ENCODE results near the gene FAT1.

FAT1 gene

DNA sequence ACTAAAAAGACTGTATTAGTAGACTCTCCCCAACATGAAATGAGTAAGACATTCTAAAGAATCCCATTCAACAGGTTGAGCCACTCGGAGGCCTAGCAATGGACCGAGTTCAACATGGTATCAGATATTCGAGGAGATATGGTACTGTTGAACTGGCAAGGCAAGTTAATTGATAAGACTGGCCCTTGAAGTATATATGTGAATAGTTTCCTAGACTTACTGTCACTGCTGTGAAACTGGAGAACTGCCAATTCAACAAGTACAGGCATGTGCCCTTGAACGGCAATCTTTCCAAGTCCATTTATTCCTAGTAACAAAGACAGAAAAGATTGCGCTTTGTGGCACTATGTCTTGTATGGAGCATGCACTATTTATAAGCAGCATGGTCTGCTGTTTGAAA is 24.4 kb downstream of the FAT1 start:
- TF ChIP-seq, protein P1, sequence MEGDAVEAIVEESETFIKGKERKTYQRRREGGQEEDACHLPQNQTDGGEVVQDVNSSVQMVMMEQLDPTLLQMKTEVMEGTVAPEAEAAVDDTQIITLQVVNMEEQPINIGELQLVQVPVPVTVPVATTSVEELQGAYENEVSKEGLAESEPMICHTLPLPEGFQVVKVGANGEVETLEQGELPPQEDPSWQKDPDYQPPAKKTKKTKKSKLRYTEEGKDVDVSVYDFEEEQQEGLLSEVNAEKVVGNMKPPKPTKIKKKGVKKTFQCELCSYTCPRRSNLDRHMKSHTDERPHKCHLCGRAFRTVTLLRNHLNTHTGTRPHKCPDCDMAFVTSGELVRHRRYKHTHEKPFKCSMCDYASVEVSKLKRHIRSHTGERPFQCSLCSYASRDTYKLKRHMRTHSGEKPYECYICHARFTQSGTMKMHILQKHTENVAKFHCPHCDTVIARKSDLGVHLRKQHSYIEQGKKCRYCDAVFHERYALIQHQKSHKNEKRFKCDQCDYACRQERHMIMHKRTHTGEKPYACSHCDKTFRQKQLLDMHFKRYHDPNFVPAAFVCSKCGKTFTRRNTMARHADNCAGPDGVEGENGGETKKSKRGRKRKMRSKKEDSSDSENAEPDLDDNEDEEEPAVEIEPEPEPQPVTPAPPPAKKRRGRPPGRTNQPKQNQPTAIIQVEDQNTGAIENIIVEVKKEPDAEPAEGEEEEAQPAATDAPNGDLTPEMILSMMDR (IDR thresholded peaks at IDR 0.05; ENCODE audit: borderline replicate concordance, insufficient read depth, low read depth, low read length), result no peak
- no peak overlapping the region for H3K4me3 ChIP-seq (ENCODE audit: low read depth, low read length)

DNA sequence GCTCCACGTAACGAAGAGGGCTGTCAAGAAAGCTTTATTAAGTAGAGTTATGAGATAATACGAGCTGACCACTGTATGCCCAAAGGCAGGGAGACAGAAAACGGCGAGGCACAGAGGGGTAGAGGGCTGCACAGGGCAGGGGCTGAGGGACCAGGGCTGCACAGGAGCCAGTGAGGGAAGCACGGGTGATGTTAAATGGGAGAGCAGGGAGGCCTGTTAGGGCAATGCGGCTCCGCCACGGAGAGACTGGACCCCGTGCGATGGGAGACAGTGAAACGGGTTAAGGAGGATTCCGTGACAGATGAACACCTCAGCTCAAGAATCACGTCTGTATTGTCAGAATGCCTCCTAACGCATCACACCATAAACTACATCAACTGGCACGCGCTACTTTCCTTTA is 25.1 kb downstream of the FAT1 start:
- TF ChIP-seq, protein P1 (IDR thresholded peaks at IDR 0.05; ENCODE audit: borderline replicate concordance, insufficient read depth, low read depth, low read length), result no peak
- H3K4me3 ChIP-seq (ENCODE audit: low read depth, low read length), result no peak overlapping the region

DNA sequence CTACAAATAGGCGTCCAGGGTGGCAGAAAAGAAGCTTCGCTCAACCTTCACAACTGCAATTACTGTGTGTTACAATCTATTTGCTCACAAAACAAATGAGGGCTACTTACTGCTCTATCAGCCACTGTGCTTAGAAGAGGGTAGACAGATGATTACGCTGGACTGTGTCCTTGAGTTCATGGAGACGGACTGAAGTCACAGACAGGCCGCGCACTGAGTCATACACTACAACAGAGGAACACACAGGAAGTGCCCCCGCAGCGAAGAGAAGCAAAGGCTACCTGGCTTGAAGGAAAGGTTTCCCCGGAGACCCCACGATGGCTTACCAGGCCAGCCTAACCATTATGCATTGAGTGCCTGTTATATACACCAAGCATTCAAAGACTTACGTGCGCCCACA is 25.6 kb downstream of the FAT1 start:
- no peak overlapping the region for H3K4me3 ChIP-seq (ENCODE audit: low read depth, low read length)
- TF ChIP-seq, protein P1 (IDR thresholded peaks at IDR 0.05; ENCODE audit: borderline replicate concordance, insufficient read depth, low read depth, low read length), result no peak

DNA sequence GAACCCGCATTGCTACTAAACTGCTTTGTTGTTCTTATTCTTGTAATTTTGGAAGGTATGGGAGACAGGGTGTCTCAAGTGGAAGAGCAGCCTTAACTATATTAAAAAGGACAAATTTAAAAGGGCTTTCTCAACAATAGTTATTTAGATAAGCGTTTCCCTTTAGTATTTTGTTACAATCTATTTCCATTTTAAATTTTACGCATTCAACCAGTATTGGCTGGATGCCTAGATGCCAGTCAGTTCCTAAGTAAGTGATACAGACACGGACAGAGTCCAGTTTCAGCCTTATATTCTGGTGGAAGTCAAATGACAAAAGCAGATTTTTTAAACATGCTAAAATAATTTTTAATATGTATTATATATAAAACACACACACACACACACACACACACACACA is 28.3 kb downstream of the FAT1 start:
- H3K4me3 ChIP-seq (ENCODE audit: low read depth, low read length), result no peak overlapping the region
- TF ChIP-seq, protein P1 (IDR thresholded peaks at IDR 0.05; ENCODE audit: borderline replicate concordance, insufficient read depth, low read depth, low read length), result no peak

DNA sequence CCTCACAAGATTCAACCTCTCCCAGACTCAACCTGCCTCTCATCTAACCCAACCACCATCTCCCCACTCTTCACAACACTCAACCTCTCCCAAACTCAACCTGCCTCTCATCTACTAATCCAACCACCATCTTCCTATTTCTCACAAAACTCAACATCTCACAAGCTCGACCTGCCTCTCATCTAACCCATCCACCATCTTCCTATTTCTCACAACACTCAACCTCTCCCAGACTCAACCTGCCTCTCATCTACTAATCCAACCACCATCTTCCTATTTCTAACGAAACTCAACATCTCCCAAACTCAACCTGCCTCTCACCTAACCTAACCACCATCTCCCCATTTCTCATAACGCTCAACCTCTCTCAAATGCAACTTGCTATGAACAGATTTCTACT is 29.8 kb downstream of the FAT1 start:
- TF ChIP-seq, protein P1 (IDR thresholded peaks at IDR 0.05; ENCODE audit: borderline replicate concordance, insufficient read depth, low read depth, low read length), result no peak
- no peak overlapping the region for H3K4me3 ChIP-seq (ENCODE audit: low read depth, low read length)

DNA sequence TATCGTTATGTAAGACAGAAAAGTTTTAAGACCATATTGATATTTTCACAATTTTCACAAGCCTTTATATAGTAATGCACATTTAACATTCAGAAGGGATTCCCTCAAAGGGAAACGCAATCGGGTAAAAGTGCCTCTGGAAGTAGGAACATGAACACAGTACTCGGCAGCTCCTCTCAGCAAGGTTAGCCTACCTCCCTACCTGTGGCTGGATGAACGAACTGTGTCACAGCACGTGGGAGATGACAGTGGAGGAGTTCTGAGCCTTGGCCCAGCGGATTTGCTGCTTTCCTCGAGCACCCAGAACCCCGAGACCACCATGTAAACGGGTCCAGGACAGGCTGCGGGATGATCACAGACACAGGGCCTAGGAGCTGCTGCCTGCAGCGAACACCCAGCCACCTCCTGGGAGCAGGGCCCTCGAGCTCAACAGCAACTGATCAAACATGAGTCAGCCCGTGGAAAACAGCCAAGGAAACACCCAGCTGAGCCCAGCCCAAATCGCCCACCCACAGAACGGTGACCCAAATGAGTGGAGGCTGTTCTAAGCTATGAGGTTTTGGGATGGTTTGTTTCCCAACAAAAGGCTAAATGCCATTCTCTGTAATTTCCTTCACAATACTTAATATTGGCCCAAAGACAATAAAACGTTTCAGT is 30.4 kb downstream of the FAT1 start:
- no peak overlapping the region for H3K4me3 ChIP-seq (ENCODE audit: low read depth, low read length)
- TF ChIP-seq, protein P1 (IDR thresholded peaks at IDR 0.05; ENCODE audit: borderline replicate concordance, insufficient read depth, low read depth, low read length), result no peak

DNA sequence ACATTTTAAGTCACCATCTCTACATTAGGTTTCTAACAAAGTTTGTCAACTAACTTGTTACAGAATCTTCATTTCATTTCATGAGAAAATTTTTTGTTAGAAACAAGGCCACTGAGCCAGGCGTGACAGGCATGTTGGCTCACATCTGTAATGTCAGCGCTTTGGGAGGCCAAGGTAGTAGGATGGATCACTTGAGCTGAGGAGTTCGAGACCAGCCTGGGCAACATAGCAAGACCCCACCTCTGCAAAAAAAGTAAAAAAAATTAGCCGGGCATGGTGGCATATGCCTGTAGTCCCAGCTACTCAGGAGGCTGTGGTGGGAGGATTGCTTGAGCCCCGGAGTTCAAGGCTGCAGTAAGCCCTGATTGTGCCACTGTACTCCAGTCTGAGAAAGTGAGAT is 32.3 kb downstream of the FAT1 start:
- TF ChIP-seq, protein P1 (IDR thresholded peaks at IDR 0.05; ENCODE audit: borderline replicate concordance, insufficient read depth, low read depth, low read length), result no peak
- no peak overlapping the region for H3K4me3 ChIP-seq (ENCODE audit: low read depth, low read length)

All from GM12875 (cell line).